DOHH2 (cell line): ENCODE data around the gene FCGR1A.
"Not testable (repeated sequence)": the region's sequence is repeated elsewhere in the genome, so short reads cannot be mapped to it uniquely, and the experiment has no call there.

Source experiments
- CTCF ChIP-seq: fragments of 200-600 bp; sonication (generic); IDR thresholded peaks from one replicate; pipeline ENCODE4 v1.5.1; 2014; ENCODE audit warnings: antibody characterized with exemption, mild to moderate bottlenecking, low read depth, low read length; ENCODE audit not compliant: poor library complexity, severe bottlenecking
- EZH2phosphoT487 ChIP-seq: fragments of 200-600 bp; sonication (generic); IDR thresholded peaks from 2 replicates; pipeline ENCODE4 v1.6.1; 2017; ENCODE audit warnings: borderline replicate concordance, mild to moderate bottlenecking, antibody characterized with exemption, low read length, moderate library complexity, mixed read lengths

- not testable (repeated sequence) for TF ChIP-seq CTCF, EZH2phosphoT487
Observed at GRCh38 chr1:149781413-149781984, 995 bp upstream of the FCGR1A start.
